Stimulated activated CD4-positive, alpha-beta T cell treated with anti-CD3 and anti-CD28 coated beads, Interleukin-4, amount 100 ng/mL, for 1 hour (primary cell): Measurements from ENCODE around the gene GPS2.

ENCODE experiments used
- DNase-seq: peaks from one replicate; pipeline ENCODE4 v3.0.0-alpha.2; 2020

GPS2 gene

DNA sequence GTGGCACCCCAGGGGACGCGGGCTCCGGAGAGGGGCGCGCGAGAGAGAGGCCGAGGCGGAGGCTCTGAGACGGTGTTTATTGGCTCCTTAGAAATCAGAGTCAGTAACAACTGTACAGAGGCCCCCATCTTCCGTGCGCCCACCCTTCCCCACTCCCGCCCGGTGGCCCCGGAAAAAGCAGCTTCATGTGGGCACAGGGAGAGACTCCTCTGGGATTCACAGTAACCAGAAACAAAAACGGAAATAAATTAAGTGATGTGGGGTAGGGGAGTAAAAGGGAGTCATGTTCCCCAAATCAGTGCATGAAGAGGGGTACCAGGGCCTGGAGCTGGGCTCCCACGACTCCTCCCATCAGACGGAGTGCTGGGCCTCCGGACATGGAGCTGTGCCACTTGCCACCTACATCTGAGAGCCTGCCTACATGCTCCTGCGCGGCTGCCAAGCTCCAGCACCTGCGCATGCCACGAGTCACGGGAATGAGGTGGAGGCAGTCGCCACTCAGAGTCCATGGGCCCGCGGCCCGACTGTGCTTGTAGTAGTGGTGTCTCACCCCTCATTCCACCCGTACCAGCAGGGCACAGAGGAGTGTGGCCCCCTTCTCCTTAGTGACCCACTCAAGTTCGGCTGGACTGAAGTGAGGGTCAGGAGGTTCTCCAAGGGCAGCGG lies 543 bp upstream of the GPS2 start:
- DNase-seq = no peak

DNA sequence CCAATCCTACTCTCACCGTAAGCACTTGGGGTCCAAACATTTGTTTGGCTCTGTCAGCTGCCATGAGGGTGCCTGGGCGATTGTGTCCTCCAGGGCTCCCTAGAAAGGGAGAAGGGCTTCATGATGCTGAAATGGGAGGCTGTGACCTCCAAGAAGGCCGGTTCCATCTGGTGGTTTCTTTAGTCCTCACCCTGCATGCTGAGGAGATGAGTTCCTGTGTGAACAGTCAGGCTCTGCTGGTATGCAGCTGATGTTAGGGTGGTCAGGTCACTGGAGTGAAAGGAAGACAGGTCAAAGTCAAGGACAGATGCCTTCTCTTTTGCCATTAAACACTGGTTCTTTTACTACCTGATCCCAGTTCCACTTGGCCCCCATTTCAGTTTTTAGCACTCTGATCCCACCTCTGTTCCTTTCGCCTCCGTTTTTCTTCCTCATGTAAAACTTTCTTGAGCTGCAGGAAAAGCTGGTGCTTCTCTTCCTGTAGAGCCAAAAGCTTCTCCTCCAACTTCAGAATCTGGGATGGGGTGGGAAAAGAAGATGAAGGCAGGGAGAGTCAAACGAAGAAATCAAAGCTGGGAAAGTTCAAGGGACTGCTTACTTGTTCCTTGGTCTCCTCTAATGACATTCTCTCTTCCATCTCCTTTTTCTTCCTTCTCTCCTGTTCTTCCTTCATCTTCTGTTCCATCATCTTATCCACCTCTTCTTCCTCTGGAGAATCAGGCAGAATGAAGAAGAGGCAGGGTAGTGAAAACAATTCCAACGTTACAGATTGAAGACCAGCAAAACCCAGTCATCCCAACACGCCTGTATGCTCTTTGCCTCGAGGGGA lies 1.1 kb downstream of the GPS2 start:
- no peak for DNase-seq

DNA sequence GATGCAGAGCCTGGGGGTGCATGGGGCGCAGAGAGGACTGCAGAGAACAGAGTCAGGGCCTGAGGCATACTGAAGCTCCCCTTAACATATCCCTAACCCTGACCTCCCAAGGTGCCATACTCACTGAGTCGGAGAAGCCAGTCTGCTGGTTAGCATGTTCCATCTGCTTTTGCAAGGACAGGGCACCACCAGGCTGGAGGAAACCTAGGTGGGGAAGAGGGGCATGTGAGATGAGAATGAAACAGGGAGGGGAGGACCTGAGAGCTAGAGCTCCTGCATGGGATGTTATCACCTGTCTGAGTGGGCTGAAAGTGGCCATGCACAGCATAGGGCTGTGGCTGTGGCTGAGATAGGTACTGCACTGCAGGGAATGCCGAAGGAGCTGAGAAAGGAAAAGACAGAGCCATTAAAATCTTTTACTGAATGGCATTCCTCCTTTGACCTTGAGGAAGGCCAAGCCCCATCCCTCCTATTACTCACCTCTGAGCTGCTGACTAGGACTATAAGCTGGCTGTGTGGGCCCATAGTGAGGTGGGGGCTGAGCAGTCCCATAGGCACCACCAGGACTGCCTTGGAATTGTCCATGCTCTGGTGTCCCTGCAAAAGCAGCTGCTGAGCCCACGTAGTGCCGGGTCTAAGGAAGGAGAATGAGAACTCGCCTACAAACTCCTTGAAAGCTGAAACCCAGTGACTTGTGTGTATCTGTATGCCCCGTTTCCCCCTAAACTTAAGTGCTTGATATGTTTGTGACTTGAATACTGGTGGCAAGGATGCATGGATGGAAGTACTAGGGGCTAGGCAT lies 1.9 kb downstream of the GPS2 start:
- DNase-seq = no peak

DNA sequence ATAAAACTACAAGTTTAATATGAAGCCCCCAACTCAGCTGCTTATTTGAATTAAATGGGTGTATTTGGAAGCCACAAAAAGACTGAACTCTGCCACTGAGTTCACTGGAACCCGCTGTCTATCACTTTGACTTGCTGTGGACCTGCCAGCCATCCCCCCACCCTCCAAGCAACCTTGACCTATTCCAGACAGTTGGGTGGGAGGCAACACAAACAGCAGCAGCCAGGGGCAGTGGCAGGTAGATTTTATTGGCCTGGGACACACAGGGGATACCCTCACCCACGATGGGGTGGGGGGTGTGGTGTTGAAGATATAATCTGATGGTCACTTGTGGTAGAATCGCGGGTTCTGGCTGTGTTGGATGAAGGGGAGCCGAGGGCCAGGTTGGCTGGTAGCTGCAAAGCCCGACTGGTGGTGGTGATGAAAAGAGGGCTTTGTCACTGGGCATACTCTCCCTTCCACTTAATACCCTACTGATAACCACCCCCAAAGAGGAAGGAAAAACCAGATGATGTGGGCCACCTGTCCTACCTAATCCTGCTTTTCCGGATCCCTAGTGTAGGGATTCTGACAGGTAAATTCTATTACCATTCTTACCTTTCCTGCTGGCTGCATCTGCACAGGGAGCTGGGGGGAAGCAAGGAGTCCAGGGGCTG lies 2.6 kb downstream of the GPS2 start:
- DNase-seq = no peak

DNA sequence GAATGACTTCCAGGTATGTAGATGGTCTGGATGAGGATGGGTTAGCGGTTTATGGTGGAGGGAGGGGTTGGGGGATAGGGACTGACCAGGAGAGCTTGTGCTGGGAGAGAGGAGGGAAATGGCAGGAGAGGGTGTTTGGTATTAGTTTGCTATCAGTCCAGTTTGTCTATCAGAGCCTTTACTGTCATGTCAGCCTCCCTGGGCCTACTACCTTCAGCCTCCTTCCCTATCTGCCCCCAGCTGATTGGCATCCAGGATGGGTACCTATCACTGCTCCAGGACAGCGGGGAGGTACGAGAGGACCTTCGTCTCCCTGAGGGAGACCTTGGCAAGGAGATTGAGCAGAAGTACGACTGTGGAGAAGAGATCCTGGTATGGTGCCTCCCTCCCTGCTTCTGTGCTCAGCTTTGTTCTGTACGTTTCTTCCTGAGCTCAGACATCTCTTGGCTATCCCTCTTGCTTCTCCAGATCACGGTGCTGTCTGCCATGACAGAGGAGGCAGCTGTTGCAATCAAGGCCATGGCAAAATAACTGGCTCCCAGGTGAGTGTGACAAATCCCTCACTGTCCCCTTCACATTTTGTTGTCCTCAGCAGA lies 4.0 kb downstream of the GPS2 start:
- no peak for DNase-seq

DNA sequence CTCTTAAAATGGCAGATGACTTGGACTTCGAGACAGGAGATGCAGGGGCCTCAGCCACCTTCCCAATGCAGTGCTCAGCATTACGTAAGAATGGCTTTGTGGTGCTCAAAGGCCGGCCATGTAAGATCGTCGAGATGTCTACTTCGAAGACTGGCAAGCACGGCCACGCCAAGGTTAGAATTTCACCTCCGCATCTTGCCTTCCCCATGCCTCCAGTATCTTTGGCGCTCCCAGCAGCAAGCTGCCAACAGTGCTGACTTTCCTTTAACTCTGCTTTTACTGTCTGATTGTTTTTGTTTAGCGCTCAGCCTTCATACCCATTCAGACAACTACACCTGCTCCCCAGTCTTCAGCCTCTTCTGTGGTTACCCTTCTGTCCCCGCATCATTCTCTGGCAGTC lies 5.5 kb downstream of the GPS2 start:
- no peak for DNase-seq

DNA sequence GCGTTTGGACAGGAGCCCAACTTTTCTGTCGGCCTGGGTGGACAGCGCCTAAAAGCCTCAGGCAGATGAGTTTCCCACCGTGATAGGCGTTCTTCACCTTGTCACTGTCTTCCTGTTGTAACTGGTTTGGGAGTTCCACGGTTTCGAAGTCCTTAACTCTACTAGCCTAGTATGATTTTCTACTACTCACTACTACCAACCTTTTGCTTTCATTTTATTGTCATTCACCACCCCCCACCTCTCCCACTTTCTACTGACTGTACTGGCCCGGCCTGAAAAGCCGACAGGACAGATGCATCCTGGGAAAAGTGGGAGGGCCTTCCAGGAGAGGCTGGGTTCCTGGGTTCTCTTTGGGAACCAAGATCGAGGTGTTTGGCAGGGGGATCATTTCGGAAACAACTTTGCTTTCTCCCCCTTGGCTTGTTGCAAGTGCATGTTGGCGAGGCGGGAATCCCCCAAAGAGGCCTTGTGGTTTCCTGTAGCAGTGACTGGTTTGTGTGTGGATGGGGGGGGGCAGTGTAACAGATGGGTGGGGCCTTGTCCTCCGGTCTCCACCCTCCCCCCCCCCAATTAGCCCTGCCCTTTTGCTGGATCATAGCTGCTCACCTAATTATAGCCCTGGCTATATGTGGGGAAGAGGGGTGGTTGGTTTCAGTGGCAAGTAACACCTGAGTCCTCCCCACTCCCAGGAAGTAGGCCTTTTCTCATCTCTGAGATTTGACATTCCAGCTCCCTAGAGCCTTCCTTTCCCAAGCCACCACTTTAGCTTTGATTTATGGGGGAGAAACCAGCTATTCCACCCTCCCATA lies 6.3 kb downstream of the GPS2 start:
- DNase-seq = peak; percentile 78

DNA sequence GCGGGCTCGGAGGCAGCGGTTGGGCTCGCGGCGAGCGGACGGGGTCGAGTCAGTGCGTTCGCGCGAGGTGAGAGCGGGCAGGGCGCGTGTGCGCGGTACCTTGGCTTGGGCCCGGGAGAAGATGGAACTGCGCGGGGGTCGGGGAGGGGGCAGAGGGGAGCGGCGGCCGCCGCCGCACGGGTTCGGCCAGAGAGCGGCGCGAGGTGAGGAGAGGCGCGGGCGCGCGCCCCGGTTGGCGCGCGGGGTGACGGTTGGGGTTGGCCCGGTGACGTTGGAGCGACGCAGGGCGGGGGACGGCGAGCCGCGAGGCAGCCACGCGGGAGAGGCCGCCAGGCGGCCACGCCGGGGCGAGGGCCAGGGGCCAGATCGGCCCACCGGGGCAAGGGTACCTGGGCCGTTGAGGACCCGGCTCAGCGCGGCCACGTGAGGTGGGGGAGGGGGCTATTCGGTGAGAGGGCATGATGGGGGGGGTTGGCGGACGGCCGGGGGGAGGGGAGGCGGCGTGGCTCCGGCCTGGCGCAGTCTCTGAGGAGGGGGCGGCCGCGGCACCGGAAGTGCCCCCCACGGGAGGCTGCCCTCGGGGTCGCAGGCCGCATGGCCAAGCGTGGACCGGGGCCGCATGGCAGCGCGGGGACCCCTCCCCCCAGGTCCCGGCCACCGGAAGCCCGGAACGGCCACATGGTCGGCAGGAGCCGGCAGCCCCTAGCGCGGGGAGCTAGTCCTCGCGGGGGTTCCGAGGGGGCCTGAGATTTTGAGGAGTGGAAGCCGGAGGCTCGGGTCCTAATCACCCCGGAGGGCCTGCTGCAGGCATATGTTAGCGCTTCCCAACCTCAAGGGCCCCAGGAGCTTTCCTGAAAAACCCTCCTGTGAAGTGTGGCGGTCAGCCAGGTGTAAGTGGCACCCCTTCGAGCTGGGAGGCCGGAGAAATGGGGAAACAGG lies 7.2 kb downstream of the GPS2 start:
- DNase-seq = peak; percentile 52

DNA sequence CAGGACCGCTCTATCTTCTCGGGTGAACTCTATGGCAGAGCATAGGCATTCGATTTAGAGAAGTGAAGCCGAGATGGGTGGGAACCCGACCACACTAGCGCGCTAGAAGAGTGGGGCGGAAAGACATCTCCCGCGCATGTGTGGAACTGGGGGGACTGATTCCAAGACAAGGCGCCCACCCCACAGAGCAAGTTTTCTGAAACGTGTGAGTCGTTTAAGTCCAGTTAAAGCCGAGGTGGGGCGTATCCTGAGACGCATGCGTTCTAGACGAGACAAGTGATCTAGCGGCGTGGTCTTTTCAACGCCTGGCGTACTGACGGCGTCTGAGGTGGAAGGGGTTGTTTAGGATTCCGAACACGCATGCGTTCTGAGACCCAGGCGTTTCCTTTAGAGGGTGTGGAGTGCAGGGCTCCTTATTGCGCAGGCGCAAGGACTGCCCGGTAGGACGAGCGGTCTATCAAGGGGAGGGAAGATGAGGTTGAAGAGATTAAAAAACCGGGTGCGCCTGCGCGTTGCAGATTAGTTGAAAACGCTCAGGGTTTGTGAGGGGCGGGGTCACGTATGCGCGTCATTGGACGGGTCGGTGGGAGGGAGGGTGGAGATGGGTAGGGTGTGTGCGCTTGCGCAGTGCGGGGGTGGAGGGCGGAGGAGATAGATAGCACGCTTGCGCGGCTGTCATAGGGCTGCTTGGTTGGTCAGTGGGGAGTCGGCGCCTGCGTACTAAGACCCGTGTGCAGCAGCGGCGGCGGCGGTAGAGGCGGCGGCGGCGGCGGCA lies 8.1 kb downstream of the GPS2 start, which contains the start of gene EIF5A:
Gene EIF5A, plus strand, starts transcription at position 718 of the 775 bp plus-strand sequence. CDS start 2,008 bp downstream, outside the sequence.
- peak; percentile 100 for DNase-seq

DNA sequence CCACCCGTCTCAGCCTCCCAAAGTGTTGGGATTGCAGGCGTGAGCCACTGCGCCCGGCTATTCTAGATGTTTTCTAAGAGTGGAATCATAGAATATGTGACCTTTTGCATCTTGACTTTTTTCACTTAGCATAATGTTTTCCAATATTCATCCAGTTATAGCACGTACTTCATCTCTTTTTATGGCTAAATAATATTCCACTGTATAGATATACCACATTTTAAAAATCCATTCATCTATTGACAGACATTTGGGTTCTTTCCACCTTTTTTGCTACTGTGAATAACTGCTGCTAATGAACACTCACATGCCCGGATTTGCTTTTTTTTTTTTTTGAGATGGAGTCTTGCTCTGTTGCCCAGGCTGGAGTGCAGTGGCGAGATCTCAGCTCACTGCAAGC lies 11.0 kb downstream of the GPS2 start:
- DNase-seq = no peak

DNA sequence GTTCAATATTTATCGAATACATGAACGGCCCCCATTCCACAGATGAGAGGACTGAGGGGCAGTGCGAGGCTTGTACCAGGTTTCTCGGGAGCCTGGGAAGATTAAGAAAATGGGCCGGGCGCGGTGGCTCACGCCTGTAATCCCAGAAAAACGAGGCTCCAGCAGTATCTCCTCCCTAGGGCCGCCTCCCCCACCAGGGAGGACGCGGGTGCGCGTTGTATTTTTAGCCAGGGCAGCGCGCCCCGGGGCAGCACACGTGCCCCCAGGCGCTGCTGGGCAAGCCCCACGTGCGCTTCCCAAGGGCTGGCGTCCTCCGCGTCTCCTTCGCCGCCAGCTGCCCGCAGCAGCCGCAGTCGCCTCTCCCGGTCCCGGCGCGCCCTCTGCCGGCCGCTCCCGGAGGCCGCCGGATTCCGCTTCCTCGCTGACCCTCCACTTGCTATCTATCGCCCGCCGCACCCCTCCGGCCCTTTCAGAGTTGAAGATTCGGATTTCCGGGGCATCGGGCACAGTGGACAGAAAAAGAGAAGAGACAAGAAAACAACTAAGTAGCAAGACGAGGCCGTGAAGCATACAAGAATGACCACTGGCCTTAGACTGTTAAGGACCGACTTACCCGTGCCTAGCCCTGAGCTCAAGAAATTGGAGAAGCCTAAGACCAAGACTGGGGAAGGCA lies 18.8 kb downstream of the GPS2 start:
- peak; percentile 71 for DNase-seq

DNA sequence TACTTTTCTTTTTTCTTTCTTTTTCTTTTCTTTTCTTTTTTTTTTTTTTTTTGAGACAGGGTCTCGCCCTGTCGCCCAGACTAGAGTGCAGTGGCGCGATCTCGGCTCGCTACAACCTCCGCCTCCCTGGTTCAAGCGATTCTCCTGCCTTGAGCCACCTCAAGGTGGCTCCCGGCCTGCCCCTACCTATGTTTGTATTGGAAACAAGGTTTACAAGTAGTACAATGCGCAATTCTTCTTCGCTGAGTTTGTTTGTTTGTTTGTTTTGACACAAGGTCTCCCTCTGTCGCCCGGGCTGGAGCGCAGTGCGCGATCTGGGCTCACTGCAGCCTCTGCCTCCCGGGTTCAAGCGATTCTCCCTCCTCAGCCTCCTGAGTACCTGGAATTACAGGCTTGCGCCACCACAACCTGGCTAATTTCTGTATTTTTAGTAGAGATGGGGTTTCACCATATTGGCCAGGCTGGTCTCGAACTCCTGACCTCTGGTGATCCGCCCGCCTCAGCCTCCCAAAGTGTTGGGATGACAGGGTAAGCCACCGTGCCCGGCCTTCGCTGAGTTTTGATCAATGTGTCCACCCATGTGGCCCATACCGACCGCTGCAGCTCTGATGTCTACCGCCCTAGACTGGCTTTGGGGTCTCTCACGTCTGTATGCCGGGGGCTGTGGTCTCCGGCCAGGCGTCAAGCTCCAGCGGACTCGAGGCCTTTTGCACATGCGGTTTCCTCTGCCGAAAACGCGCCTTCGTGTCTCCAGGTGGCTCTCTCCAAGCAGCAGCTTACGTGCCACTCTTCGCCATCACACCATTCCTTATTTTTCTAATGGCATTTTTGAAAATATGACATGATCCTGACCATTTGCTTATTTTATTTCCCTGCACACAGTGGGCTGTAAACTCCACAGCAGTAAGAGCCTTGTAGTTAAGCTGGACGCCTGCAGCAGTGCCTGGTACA lies 19.7 kb downstream of the GPS2 start:
- DNase-seq = no peak

DNA sequence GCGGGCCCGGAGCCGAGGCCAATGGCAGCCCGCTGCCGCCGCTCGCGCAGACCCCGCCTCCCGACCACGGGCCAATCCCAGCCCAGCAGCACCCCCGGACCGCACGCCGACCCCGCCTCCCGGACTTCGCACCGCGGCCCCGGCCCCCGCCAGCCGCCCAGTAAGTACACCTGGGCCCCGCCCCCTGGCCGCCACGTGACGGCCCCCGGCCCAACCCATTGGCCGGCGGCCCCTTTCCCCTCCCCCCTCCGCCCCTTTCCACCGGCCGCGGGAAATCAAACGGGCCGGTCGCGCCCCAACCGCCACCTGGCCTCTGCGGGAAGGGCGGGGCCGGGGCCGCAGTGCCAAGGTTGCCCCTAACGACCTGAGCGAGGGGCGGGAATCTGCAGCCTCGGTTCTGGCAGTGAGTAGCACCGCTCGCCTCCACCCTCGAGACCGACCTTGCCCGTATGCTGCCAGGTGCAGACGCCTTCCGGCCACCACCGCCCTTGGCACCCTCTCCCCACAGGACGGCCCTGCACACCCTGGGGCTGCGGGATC lies 20.5 kb downstream of the GPS2 start, which contains the start of gene YBX2:
Gene YBX2, minus strand, starts transcription at position 26 of the 540 bp plus-strand sequence. CDS start 139 bp downstream, outside the sequence.
- DNase-seq = peak; percentile 74

DNA sequence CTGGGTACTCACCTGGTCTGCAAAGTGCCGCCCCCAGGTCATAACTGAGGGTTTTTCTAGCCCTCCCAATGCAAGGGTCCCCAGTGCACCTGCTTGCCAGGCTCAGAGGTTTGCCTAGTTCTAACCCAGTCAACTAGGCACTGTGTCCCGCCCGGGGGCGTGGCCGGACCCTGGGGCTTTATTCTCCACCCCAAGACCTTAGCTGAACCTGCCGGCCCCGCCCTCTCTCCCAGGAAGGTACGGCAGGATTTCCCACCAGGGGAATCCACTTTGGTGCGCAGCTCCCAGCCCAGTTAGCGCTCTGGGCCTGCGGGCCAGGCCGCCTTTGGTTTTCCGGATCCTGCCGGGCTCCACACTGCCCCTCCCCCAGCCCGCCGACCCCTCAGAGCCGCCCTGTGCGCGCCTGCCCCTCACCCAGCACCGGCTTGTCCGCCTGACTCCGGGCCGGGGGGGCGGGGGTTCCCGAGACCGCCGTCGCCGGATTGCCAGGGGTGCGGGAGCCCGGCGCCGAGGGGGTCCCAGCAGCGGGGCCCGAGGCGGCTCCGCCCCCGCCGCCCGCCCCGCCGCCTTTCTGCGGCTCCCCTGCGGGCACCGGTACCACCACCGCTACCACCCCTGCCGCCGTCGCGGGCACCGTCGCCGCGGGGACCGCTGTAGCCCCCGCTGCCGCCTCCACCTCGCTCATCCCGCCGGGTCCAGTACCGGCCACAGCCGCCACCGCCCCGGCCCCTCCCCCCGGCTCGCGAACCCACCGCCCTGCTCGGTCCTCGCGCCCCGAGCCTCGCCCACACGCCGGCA lies 21.1 kb downstream of the GPS2 start:
- no peak for DNase-seq

DNA sequence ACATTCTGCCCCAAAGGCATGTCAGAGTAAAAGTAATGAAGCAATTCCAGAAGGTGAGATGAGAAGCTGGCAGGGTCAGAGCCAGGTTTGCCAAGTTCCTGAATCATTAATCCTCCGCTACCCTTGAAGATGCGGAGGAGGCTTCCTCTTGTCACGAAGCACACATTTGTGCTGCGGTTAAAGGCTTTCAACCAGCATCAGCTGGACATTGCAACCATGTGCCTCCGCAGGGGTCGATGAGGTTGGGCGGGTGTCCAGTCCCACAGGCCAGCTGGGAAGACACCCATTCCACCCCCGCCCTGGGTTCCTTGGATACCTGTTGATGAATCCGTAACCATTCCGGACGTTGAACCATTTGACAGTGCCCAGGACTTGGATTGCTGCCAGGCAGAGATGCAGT lies 22.0 kb downstream of the GPS2 start:
- DNase-seq = no peak

DNA sequence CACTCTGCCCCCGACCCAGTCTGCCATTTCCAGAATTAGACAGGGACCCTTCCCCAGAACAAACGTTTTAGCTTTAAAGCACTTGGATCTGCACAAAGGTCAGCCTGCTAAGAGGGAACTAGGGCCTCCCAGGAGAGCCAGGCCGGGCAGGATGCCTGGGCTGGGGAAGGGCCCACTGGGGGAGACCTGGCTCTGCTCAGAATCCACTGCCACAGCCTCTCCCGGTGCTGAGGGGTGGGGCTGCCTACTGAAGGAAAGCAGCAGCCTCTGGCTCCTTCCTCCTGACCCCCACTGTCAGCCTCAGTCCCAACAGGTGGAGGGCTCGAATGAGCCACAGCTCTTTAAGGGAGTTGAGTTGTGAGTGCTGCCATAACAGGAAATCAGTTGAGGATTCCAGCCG lies 22.4 kb downstream of the GPS2 start:
- no peak for DNase-seq

DNA sequence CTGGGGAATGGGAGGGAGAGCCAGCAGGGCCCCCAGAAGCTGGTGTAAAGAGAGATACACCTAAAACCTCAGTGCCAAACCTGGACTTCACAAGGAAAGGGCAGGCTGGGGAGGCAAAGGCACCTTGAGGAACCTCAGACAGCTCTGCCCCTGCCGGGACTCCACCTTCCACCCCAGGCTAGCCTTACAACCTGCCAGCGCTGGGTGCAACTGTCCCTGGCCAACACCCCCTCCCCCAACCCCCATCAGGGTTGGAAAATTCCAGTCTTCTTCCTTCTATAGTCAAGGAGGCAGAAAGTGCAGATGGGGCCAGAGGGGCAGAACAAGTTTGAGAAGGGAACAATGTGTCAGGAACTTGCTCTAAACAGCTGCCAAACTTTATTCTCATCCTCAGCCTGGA lies 23.0 kb downstream of the GPS2 start:
- no peak for DNase-seq
